ENCODE data around the gene TNNC2. TPM values are rescaled to one million over a fixed set of nuclear protein-coding genes. Genes with fewer than 3 reads are reported as not detected.
"Not testable (repeated sequence)": the region's sequence is repeated elsewhere in the genome, so short reads cannot be mapped to it uniquely, and the experiment has no call there.

Gene TNNC2
- total RNA-seq, 2 experiments from 2014 or later = not detected

- no peak overlapping the region for H3K27ac Mint-ChIP-seq
- no peaks in the 10 kb centered on the region for H3K27me3 Mint-ChIP-seq
- no peaks in the 10 kb centered on the region for H3K9me3 Mint-ChIP-seq
- DNase-seq (no peak), ATAC-seq (ENCODE audit: low read depth) (no peak)
- no peaks in the 10 kb centered on the region for H3K4me1 Mint-ChIP-seq
- no peak overlapping the region for H3K4me3 Mint-ChIP-seq
- H3K36me3 Mint-ChIP-seq = peaks cover 7% of the 10 kb centered on the region
- POLR2A ChIA-PET = interaction anchor here (2.3 kb wide), 1 partner anchor 16 kb away, joined by 6 read pairs; the partner anchor contains the start of gene ACOT8
Measured at GRCh38 chr20:45840700-45841198, 13.6 kb upstream of the TNNC2 start.

GRCh38 chr20:45836841-45837240, 9.7 kb upstream of the TNNC2 start:
- peaks cover 8% of the 10 kb centered on the region for H3K4me1 Mint-ChIP-seq
- H3K27me3 Mint-ChIP-seq = peaks cover under 1% of the 10 kb centered on the region
- POLR2A ChIA-PET = no interaction called here
- H3K27ac Mint-ChIP-seq = no peak overlapping the region
- DNase-seq (no peak), ATAC-seq (ENCODE audit: low read depth) (no peak)
- no peak overlapping the region for H3K4me3 Mint-ChIP-seq
- H3K36me3 Mint-ChIP-seq = no peaks in the 10 kb centered on the region
- no peaks in the 10 kb centered on the region for H3K9me3 Mint-ChIP-seq

GRCh38 chr20:45835825-45836224, 8.7 kb upstream of the TNNC2 start:
- no peak overlapping the region for H3K4me3 Mint-ChIP-seq
- POLR2A ChIA-PET = no interaction called here
- H3K27ac Mint-ChIP-seq = no peak overlapping the region

GRCh38 chr20:45835329-45835765, 8.2 kb upstream of the TNNC2 start:
- ATAC-seq (ENCODE audit: low read depth) = no peak
- POLR2A ChIA-PET = no interaction called here
- no peak overlapping the region for H3K27ac Mint-ChIP-seq
- H3K36me3 Mint-ChIP-seq = no peaks in the 10 kb centered on the region
- H3K9me3 Mint-ChIP-seq = no peaks in the 10 kb centered on the region
- H3K4me1 Mint-ChIP-seq = peaks cover 8% of the 10 kb centered on the region
- peaks cover 4% of the 10 kb centered on the region for H3K27me3 Mint-ChIP-seq
- peak overlapping the region; percentile 80 for H3K4me3 Mint-ChIP-seq
- no peak for DNase-seq

More at GRCh38 chr20:45835825-45836224, 8.7 kb upstream of the TNNC2 start:
- DNase-seq (no peak), ATAC-seq (ENCODE audit: low read depth) (no peak)
- Mint-ChIP-seq H3K9me3 (no peaks in the 10 kb centered on the region), H3K27me3 (peaks cover 4% of the 10 kb centered on the region), H3K4me1 (peaks cover 8% of the 10 kb centered on the region), H3K36me3 (no peaks in the 10 kb centered on the region)

GRCh38 chr20:45834797-45835161, 7.7 kb upstream of the TNNC2 start:
- Mint-ChIP-seq H3K4me3 (peak overlapping the region; percentile 80), H3K27me3 (peaks cover 5% of the 10 kb centered on the region), H3K4me1 (peaks cover 8% of the 10 kb centered on the region), H3K36me3 (no peaks in the 10 kb centered on the region), H3K9me3 (no peaks in the 10 kb centered on the region), H3K27ac (no peak overlapping the region)
- POLR2A ChIA-PET = interaction anchor here (0.9 to 2.1 kb wide), 4 partner anchors 12 to 100 kb away, joined by 3 to 7 read pairs (median 5); partner anchors contain the start of genes ACOT8, PCIF1 and ZSWIM3
- ATAC-seq (ENCODE audit: low read depth) = no peak
- no peak for DNase-seq

- Mint-ChIP-seq H3K4me3 (peak overlapping the region; percentile 80), H3K9me3 (no peaks in the 10 kb centered on the region), H3K36me3 (no peaks in the 10 kb centered on the region), H3K27ac (no peak overlapping the region), H3K4me1 (peaks cover 8% of the 10 kb centered on the region), H3K27me3 (peaks cover 5% of the 10 kb centered on the region)
- POLR2A ChIA-PET = interaction anchor here (0.5 to 2.1 kb wide), 11 partner anchors 8 to 124 kb away, joined by 3 to 7 read pairs (median 4); partner anchors contain the start of genes ACOT8, PCIF1, UBE2C and ZSWIM3
- ATAC-seq (ENCODE audit: low read depth) (peak; percentile 69), DNase-seq (peak; percentile 71)
Measured at GRCh38 chr20:45833883-45834796, 7.0 kb upstream of the TNNC2 start.

GRCh38 chr20:45833030-45833882, 6.1 kb upstream of the TNNC2 start, which contains the start of gene SNX21:
SNX21 (plus strand) TSS chr20:45833799; CDS start chr20:45833920, 121 bp downstream.
- DNase-seq (peak; percentile 67), ATAC-seq (ENCODE audit: low read depth) (peak; percentile 82)
- POLR2A ChIA-PET = interaction anchor here (0.6 to 2.1 kb wide), 12 partner anchors 9 to 100 kb away, joined by 3 to 7 read pairs (median 4); partner anchors contain the start of genes ACOT8, UBE2C and ZSWIM3
- Mint-ChIP-seq H3K27ac (peak within 1 kb of the TSS; percentile 67), H3K9me3 (no peaks in the 10 kb centered on the region), H3K4me1 (peaks cover 8% of the 10 kb centered on the region), H3K27me3 (peaks cover 8% of the 10 kb centered on the region), H3K36me3 (no peaks in the 10 kb centered on the region), H3K4me3 (peak within 1 kb of the TSS; percentile 80)

GRCh38 chr20:45832619-45833018, 5.5 kb upstream of the TNNC2 start:
- Mint-ChIP-seq H3K9me3 (no peaks in the 10 kb centered on the region), H3K27me3 (peaks cover 11% of the 10 kb centered on the region), H3K4me3 (peak overlapping the region; percentile 80), H3K4me1 (peaks cover 8% of the 10 kb centered on the region), H3K27ac (no peak overlapping the region), H3K36me3 (no peaks in the 10 kb centered on the region)
- no peak for DNase-seq
- no peak for ATAC-seq (ENCODE audit: low read depth)
- POLR2A ChIA-PET = interaction anchor here (0.6 to 2.1 kb wide), 6 partner anchors 10 to 52 kb away, joined by 3 to 6 read pairs (median 3); partner anchors contain the start of gene ACOT8

- H3K27ac Mint-ChIP-seq; H3K4me1 Mint-ChIP-seq; H3K9me3 Mint-ChIP-seq; H3K36me3 Mint-ChIP-seq; H3K4me3 Mint-ChIP-seq; DNase-seq; ATAC-seq (ENCODE audit: low read depth); POLR2A ChIA-PET: not testable (repeated sequence)
- peaks cover 15% of the 10 kb centered on the region for H3K27me3 Mint-ChIP-seq
Measured at GRCh38 chr20:45829673-45830106, 2.6 kb upstream of the TNNC2 start.

- peaks cover 25% of the 10 kb centered on the region for H3K27me3 Mint-ChIP-seq
- H3K27ac Mint-ChIP-seq = no peak overlapping the region
- no peak overlapping the region for H3K4me3 Mint-ChIP-seq
- peaks cover 2% of the 10 kb centered on the region for H3K36me3 Mint-ChIP-seq
- no peaks in the 10 kb centered on the region for H3K9me3 Mint-ChIP-seq
- ATAC-seq (ENCODE audit: low read depth) (no peak), DNase-seq (no peak)
- POLR2A ChIA-PET = interaction anchor here (0.9 to 1.1 kb wide), 2 partner anchors 10 to 46 kb away, joined by 3 to 4 read pairs; no protein-coding TSS in a partner anchor
- peaks cover 21% of the 10 kb centered on the region for H3K4me1 Mint-ChIP-seq
Measured at GRCh38 chr20:45828589-45828988, 1.5 kb upstream of the TNNC2 start.

- Mint-ChIP-seq H3K9me3 (no peaks in the 10 kb centered on the region), H3K4me3 (no peak overlapping the region), H3K27ac (no peak overlapping the region), H3K27me3 (peaks cover 34% of the 10 kb centered on the region), H3K36me3 (peaks cover 2% of the 10 kb centered on the region), H3K4me1 (peaks cover 17% of the 10 kb centered on the region)
- DNase-seq (no peak), ATAC-seq (ENCODE audit: low read depth) (no peak)
- POLR2A ChIA-PET = interaction anchor here (0.6 to 1.1 kb wide), 3 partner anchors 10 to 535 kb away, joined by 3 to 4 read pairs (median 3); no protein-coding TSS in a partner anchor
Measured at GRCh38 chr20:45827712-45828111, 600 bp upstream of the TNNC2 start.

GRCh38 chr20:45826381-45827019, 612 bp downstream of the TNNC2 start:
- Mint-ChIP-seq H3K9me3 (no peaks in the 10 kb centered on the region), H3K36me3 (peaks cover 3% of the 10 kb centered on the region), H3K27me3 (peaks cover 38% of the 10 kb centered on the region), H3K27ac (no peak overlapping the region), H3K4me1 (peaks cover 19% of the 10 kb centered on the region), H3K4me3 (no peak overlapping the region)
- ATAC-seq (ENCODE audit: low read depth) (no peak), DNase-seq (no peak)
- POLR2A ChIA-PET = interaction anchor here (0.6 to 1.6 kb wide), 2 partner anchors 26 to 30 kb away, joined by 3 read pairs; no protein-coding TSS in a partner anchor

Measured in activated naive CD8-positive, alpha-beta T cell treated with anti-CD3 and anti-CD28 coated beads, Interleukin-2, amount 10 ng/mL, durations not matched to agents 7 days and 5 days (primary cell).